Liver (tissue), 3 donors: ENCODE measurements around the gene CCPG1.

Source experiments
- SP1 ChIP-seq: IDR thresholded peaks from 2 replicates; pipeline ENCODE4 v1.6.1; 2018; ENCODE audit warnings: antibody characterized with exemption, mild to moderate bottlenecking
- TF ChIP-seq, protein P1 (sequence below): fragments of 150-350 bp; IDR thresholded peaks from 2 replicates; pipeline ENCODE4 v1.5.1; 2017; ENCODE audit warnings: improper control_type of control experiment, low read depth, low read length; ENCODE audit not compliant: missing input control
- donor health status: healthy.
- donor health status: healthy.

GRCh38 chr15:55343168-55343567, 65.0 kb downstream of the CCPG1 start:
- TF ChIP-seq, protein P1, sequence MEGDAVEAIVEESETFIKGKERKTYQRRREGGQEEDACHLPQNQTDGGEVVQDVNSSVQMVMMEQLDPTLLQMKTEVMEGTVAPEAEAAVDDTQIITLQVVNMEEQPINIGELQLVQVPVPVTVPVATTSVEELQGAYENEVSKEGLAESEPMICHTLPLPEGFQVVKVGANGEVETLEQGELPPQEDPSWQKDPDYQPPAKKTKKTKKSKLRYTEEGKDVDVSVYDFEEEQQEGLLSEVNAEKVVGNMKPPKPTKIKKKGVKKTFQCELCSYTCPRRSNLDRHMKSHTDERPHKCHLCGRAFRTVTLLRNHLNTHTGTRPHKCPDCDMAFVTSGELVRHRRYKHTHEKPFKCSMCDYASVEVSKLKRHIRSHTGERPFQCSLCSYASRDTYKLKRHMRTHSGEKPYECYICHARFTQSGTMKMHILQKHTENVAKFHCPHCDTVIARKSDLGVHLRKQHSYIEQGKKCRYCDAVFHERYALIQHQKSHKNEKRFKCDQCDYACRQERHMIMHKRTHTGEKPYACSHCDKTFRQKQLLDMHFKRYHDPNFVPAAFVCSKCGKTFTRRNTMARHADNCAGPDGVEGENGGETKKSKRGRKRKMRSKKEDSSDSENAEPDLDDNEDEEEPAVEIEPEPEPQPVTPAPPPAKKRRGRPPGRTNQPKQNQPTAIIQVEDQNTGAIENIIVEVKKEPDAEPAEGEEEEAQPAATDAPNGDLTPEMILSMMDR: no peak
- TF ChIP-seq SP1: no peak
